ENCODE measurements around the gene PRSS38. TPM values are rescaled to one million over a fixed set of nuclear protein-coding genes. Genes with fewer than 3 reads are reported as not detected.

The PRSS38 gene
- total and polyA plus RNA-seq, 2 donors (not counting 1 experiment from before 2014, with no cell fraction given): not detected

DNA sequence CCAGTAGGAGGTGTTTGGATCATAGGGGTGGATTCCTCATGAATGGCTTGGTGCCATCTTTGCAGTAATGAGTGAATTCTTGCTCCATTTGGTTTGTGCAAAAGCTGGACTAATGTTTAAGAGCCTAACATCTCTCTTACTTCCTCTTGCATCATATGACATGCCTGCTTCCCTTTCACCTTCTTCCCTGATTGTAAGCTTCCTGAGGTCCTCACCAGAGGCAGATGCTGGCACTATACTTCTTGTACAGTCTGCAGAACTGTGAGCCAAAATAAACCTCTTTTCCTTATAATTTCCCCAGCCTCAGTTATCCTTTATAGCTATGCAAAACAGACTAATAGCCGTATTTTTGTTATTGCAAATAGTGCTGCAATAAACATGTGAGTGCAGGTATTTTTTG is 8.1 kb downstream of the PRSS38 start:
- H3K4me1 ChIP-seq (ENCODE audit: control insufficient read depth, extremely low read depth, insufficient read depth, low read length): no peaks in the 10 kb centered on the region
- H3K27me3 ChIP-seq (ENCODE audit: control insufficient read depth, insufficient read depth, low read length): no peaks in the 10 kb centered on the region
- DNase-seq (ENCODE audit: low read depth in 2 of 2): no peak
- H3K9ac ChIP-seq (ENCODE audit: insufficient read depth, low read length): no peak overlapping the region
- H3K9me3 ChIP-seq (ENCODE audit: control insufficient read depth, insufficient read depth, low read depth, low read length): no peaks in the 10 kb centered on the region
- H3K27ac ChIP-seq (ENCODE audit: insufficient read depth, low read length): no peak overlapping the region
- H4K20me1 ChIP-seq (ENCODE audit: control insufficient read depth, extremely low read depth, insufficient read depth, low read length): no peaks in the 10 kb centered on the region
- H3K79me2 ChIP-seq (ENCODE audit: control insufficient read depth, insufficient read depth, low read length): no peaks in the 10 kb centered on the region
- H3K4me3 ChIP-seq (replicated peaks in 1 of 4; ENCODE audit: control extremely low read depth in 1 of 4, insufficient read depth in 1 of 4, low read depth in 3 of 4, low read length in 4 of 4): no peak overlapping the region
- no peaks in the 10 kb centered on the region for H3K36me3 ChIP-seq (ENCODE audit: control insufficient read depth, insufficient read depth, low read length)
- TF ChIP-seq, protein P1, sequence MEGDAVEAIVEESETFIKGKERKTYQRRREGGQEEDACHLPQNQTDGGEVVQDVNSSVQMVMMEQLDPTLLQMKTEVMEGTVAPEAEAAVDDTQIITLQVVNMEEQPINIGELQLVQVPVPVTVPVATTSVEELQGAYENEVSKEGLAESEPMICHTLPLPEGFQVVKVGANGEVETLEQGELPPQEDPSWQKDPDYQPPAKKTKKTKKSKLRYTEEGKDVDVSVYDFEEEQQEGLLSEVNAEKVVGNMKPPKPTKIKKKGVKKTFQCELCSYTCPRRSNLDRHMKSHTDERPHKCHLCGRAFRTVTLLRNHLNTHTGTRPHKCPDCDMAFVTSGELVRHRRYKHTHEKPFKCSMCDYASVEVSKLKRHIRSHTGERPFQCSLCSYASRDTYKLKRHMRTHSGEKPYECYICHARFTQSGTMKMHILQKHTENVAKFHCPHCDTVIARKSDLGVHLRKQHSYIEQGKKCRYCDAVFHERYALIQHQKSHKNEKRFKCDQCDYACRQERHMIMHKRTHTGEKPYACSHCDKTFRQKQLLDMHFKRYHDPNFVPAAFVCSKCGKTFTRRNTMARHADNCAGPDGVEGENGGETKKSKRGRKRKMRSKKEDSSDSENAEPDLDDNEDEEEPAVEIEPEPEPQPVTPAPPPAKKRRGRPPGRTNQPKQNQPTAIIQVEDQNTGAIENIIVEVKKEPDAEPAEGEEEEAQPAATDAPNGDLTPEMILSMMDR (conservative IDR thresholded peaks at IDR 0.05 in 1 of 2, IDR thresholded peaks at IDR 0.05 in 1 of 2; ENCODE audit: low read depth in 1 of 2, low read length in 2 of 2): no peak
- no peak for TF ChIP-seq EZH2 (IDR thresholded peaks at IDR 0.05; ENCODE audit: low read length, missing control alignments)
- H2AFZ ChIP-seq (ENCODE audit: low read length): no peak overlapping the region
- no peak overlapping the region for H3K4me2 ChIP-seq (ENCODE audit: extremely low read depth, insufficient read depth, low read length)

DNA sequence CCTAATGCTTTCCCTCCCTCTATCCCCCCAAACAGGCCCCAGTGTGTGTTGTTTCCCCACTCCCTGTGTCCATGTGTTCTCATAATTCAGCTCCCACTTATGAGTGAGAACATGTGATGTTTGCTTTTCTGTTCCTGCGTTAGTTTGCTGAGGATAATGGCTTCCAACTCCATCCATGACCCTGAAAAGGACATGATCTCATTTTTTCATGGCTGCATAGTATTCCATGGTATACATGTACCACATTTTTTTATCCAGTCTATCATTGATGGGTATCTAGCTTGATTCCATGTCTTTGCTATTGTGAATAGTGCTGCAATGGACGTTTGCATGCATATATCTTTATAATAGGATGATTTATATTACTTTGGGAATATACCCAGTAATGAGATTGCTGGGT is 8.7 kb downstream of the PRSS38 start:
- Histone ChIP-seq H3K79me2 (ENCODE audit: control insufficient read depth, insufficient read depth, low read length) (no peaks in the 10 kb centered on the region), H3K9me3 (ENCODE audit: control insufficient read depth, insufficient read depth, low read depth, low read length) (no peaks in the 10 kb centered on the region), H3K9ac (ENCODE audit: insufficient read depth, low read length) (no peak overlapping the region), H2AFZ (ENCODE audit: low read length) (no peak overlapping the region), H4K20me1 (ENCODE audit: control insufficient read depth, extremely low read depth, insufficient read depth, low read length) (no peaks in the 10 kb centered on the region), H3K4me3 (replicated peaks in 1 of 4; ENCODE audit: control extremely low read depth in 1 of 4, insufficient read depth in 1 of 4, low read depth in 3 of 4, low read length in 4 of 4) (no peak overlapping the region), H3K4me2 (ENCODE audit: extremely low read depth, insufficient read depth, low read length) (no peak overlapping the region), H3K36me3 (ENCODE audit: control insufficient read depth, insufficient read depth, low read length) (no peaks in the 10 kb centered on the region), H3K27ac (ENCODE audit: insufficient read depth, low read length) (no peak overlapping the region), H3K4me1 (ENCODE audit: control insufficient read depth, extremely low read depth, insufficient read depth, low read length) (no peaks in the 10 kb centered on the region), H3K27me3 (ENCODE audit: control insufficient read depth, insufficient read depth, low read length) (no peaks in the 10 kb centered on the region)
- TF ChIP-seq, protein P1 (conservative IDR thresholded peaks at IDR 0.05 in 1 of 2, IDR thresholded peaks at IDR 0.05 in 1 of 2; ENCODE audit: low read depth in 1 of 2, low read length in 2 of 2): no peak
- no peak for TF ChIP-seq EZH2 (IDR thresholded peaks at IDR 0.05; ENCODE audit: low read length, missing control alignments)
- no peak for DNase-seq (ENCODE audit: low read depth in 2 of 2)

DNA sequence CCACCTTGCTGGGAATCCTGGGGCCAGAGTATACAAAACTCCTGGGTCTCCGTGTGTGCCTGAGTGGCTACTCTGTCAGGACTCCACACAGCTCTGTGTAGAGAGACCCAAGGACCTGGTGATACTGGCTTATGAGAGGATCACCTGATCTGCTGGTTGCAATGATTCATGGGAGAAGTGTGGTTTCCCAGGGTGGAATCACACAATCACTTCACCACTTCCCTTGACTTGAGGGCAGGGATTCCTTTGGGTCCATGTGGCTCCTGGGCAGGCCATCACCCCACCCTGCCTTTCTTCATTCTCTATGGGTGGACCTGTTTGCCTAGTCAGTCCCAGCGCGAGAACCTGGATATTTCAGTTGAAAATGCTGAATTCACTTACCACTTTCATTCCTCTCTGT is 13.3 kb downstream of the PRSS38 start:
- H3K9ac ChIP-seq (ENCODE audit: insufficient read depth, low read length): no peak overlapping the region
- H3K9me3 ChIP-seq (ENCODE audit: control insufficient read depth, insufficient read depth, low read depth, low read length): no peaks in the 10 kb centered on the region
- H4K20me1 ChIP-seq (ENCODE audit: control insufficient read depth, extremely low read depth, insufficient read depth, low read length): no peaks in the 10 kb centered on the region
- no peaks in the 10 kb centered on the region for H3K27me3 ChIP-seq (ENCODE audit: control insufficient read depth, insufficient read depth, low read length)
- no peak for DNase-seq (ENCODE audit: low read depth in 2 of 2)
- H3K4me2 ChIP-seq (ENCODE audit: extremely low read depth, insufficient read depth, low read length): no peak overlapping the region
- no peaks in the 10 kb centered on the region for H3K36me3 ChIP-seq (ENCODE audit: control insufficient read depth, insufficient read depth, low read length)
- H2AFZ ChIP-seq (ENCODE audit: low read length): no peak overlapping the region
- no peaks in the 10 kb centered on the region for H3K79me2 ChIP-seq (ENCODE audit: control insufficient read depth, insufficient read depth, low read length)
- H3K27ac ChIP-seq (ENCODE audit: insufficient read depth, low read length): no peak overlapping the region
- H3K4me3 ChIP-seq (replicated peaks in 1 of 4; ENCODE audit: control extremely low read depth in 1 of 4, insufficient read depth in 1 of 4, low read depth in 3 of 4, low read length in 4 of 4): no peak overlapping the region
- TF ChIP-seq, protein P1 (conservative IDR thresholded peaks at IDR 0.05 in 1 of 2, IDR thresholded peaks at IDR 0.05 in 1 of 2; ENCODE audit: low read depth in 1 of 2, low read length in 2 of 2): no peak
- no peak for TF ChIP-seq EZH2 (IDR thresholded peaks at IDR 0.05; ENCODE audit: low read length, missing control alignments)
- H3K4me1 ChIP-seq (ENCODE audit: control insufficient read depth, extremely low read depth, insufficient read depth, low read length): no peaks in the 10 kb centered on the region

All from fibroblast of lung (primary cell).